WTC11 (cell line): ENCODE measurements around the gene USP34. TPM values are rescaled to one million over a fixed set of nuclear protein-coding genes. Genes with fewer than 3 reads are reported as not detected.

Experiments
- ATAC-seq: fragments of 200-7000 bp; cut with Tn5 transposase; 2 replicates; pipeline ENCODE4 v1.10.0; 2021; ENCODE audit warnings: mild to moderate bottlenecking, moderate library complexity
- CTCF ChIA-PET: fragments of 300-600 bp; sonication (Branson Sonifier 250); formaldehyde crosslinking; loops from one replicate; lab custom pipeline; 2021; ENCODE audit warnings: antibody characterized with exemption; lab: Charles Lee
- POLR2A ChIA-PET: fragments of 350-600 bp; sonication (Branson Sonifier 250); formaldehyde crosslinking; loops from one replicate; lab custom pipeline; 2021; ENCODE audit warnings: antibody characterized with exemption; lab: Charles Lee
- DNase-seq: peaks from one replicate; pipeline ENCODE4 v3.0.0; 2021; ENCODE audit warnings: low spot score
- H3K27ac Mint-ChIP-seq: 2 replicates; pipeline ENCODE4 v1.8.0; 2021; ENCODE audit warnings: mixed read lengths
- H3K27me3 Mint-ChIP-seq: 2 replicates; pipeline ENCODE4 v1.8.0; 2021; ENCODE audit warnings: low read depth, mild to moderate bottlenecking, moderate library complexity, mixed read lengths
- H3K36me3 Mint-ChIP-seq: 2 replicates; pipeline ENCODE4 v1.8.0; 2021; ENCODE audit warnings: mixed read lengths
- H3K4me1 Mint-ChIP-seq: 2 replicates; pipeline ENCODE4 v1.8.0; 2022; ENCODE audit warnings: mixed read lengths
- H3K4me3 Mint-ChIP-seq: 2 replicates; pipeline ENCODE4 v1.8.0; 2021; ENCODE audit warnings: mild to moderate bottlenecking, moderate library complexity, mixed read lengths
- H3K9me3 Mint-ChIP-seq: 2 replicates; pipeline ENCODE4 v1.8.0; 2021; ENCODE audit warnings: mixed read lengths
- AFF4 ChIP-seq: sonication (generic); formaldehyde crosslinking; IDR thresholded peaks from 2 replicates; pipeline ENCODE4 v1.8.1; 2023; ENCODE audit warnings: mild to moderate bottlenecking, missing genetic modification reagents, borderline replicate concordance
- CREB1 ChIP-seq: sonication (generic); formaldehyde crosslinking; IDR thresholded peaks from 2 replicates; pipeline ENCODE4 v1.8.0; 2023; ENCODE audit warnings: mild to moderate bottlenecking, missing genetic modification reagents
- CREM ChIP-seq: sonication (generic); formaldehyde crosslinking; IDR thresholded peaks from 2 replicates; pipeline ENCODE4 v1.8.1; 2022; ENCODE audit warnings: mild to moderate bottlenecking, missing genetic modification reagents, moderate library complexity
- FOXK1 ChIP-seq: sonication (generic); formaldehyde crosslinking; IDR thresholded peaks from 2 replicates; pipeline ENCODE4 v1.8.0; 2022; ENCODE audit warnings: mild to moderate bottlenecking, moderate library complexity, missing genetic modification reagents
- FOXP1 ChIP-seq: sonication (generic); formaldehyde crosslinking; IDR thresholded peaks from 2 replicates; pipeline ENCODE4 v1.8.0; 2022; ENCODE audit warnings: missing genetic modification reagents, mild to moderate bottlenecking, moderate library complexity, borderline replicate concordance
- GRHL2 ChIP-seq: fragments of 250-450 bp; sonication (Bioruptor Pico); IDR thresholded peaks from 2 replicates; pipeline ENCODE4 v1.8.0; 2022; ENCODE audit warnings: mild to moderate bottlenecking, moderate library complexity; ENCODE audit not compliant: insufficient replicate concordance, severe bottlenecking
- HMGA2 ChIP-seq: fragments of 250-450 bp; sonication (Bioruptor Pico); IDR thresholded peaks from 2 replicates; pipeline ENCODE4 v1.4.0; 2021; ENCODE audit warnings: mild to moderate bottlenecking, moderate library complexity
- IRF2 ChIP-seq: sonication (generic); formaldehyde crosslinking; IDR thresholded peaks from 2 replicates; pipeline ENCODE4 v1.8.0; 2022; ENCODE audit warnings: low read depth, missing genetic modification reagents, borderline replicate concordance
- KAT7 ChIP-seq: sonication (generic); formaldehyde crosslinking; IDR thresholded peaks from 2 replicates; pipeline ENCODE4 v1.8.1; 2023; ENCODE audit warnings: missing genetic modification reagents, mild to moderate bottlenecking, borderline replicate concordance
- NFE2L1 ChIP-seq: sonication (generic); formaldehyde crosslinking; IDR thresholded peaks from 2 replicates; pipeline ENCODE4 v1.8.1; 2023; ENCODE audit warnings: missing genetic modification reagents
- NR3C1 ChIP-seq: sonication (generic); formaldehyde crosslinking; conservative IDR thresholded peaks from 2 replicates; pipeline ENCODE4 v1.8.1; 2023; ENCODE audit warnings: low read depth, mild to moderate bottlenecking, missing genetic modification reagents
- PRDM15 ChIP-seq: sonication (generic); formaldehyde crosslinking; IDR thresholded peaks from 2 replicates; pipeline ENCODE4 v1.8.0; 2022; ENCODE audit warnings: missing genetic modification reagents
- RORB ChIP-seq: fragments of 250-450 bp; sonication (Bioruptor Pico); IDR thresholded peaks from 2 replicates; pipeline ENCODE4 v1.9.0; 2021; ENCODE audit warnings: mild to moderate bottlenecking
- ZBTB21 ChIP-seq: sonication (generic); formaldehyde crosslinking; IDR thresholded peaks from 2 replicates; pipeline ENCODE4 v1.8.1; 2023; ENCODE audit warnings: mild to moderate bottlenecking, missing genetic modification reagents, borderline replicate concordance
- ZBTB43 ChIP-seq: sonication (generic); formaldehyde crosslinking; IDR thresholded peaks from 2 replicates; pipeline ENCODE4 v1.8.1; 2023; ENCODE audit warnings: mild to moderate bottlenecking, missing genetic modification reagents
- ZNF138 ChIP-seq: sonication (generic); formaldehyde crosslinking; conservative IDR thresholded peaks from 2 replicates; pipeline ENCODE4 v1.8.1; 2022; ENCODE audit warnings: mild to moderate bottlenecking, moderate library complexity, missing genetic modification reagents
- ZNF423 ChIP-seq: fragments of 250-450 bp; sonication (Bioruptor Pico); IDR thresholded peaks from 2 replicates; pipeline ENCODE4 v2.1.2; 2022; ENCODE audit warnings: mild to moderate bottlenecking, moderate library complexity
- ZNF532 ChIP-seq: fragments of 250-450 bp; sonication (Bioruptor Pico); IDR thresholded peaks from 2 replicates; pipeline ENCODE4 v1.9.0; 2021; ENCODE audit warnings: mild to moderate bottlenecking, borderline replicate concordance
- total RNA-seq: library from RNA; stranded (reverse); gene quantifications from 3 replicates; pipeline ENCODE4 v1.2.3, GENCODE V29; 2021

USP34 gene
- total RNA-seq, 1 experiment from 2014 or later = 92.3 TPM

- TF ChIP-seq AFF4 = no peak
- TF ChIP-seq FOXK1 (CRISPR knock-in tag) = no peak
- no peak for TF ChIP-seq FOXP1 (CRISPR knock-in tag)
- TF ChIP-seq NR3C1 = no peak
- no peak for TF ChIP-seq PRDM15 (CRISPR knock-in tag)
- TF ChIP-seq ZNF423 (CRISPR knock-in tag) = no peak
- TF ChIP-seq NFE2L1 = no peak
- no peak for TF ChIP-seq ZBTB21 (CRISPR knock-in tag)
- no peak for TF ChIP-seq ZNF138 (CRISPR knock-in tag)
- TF ChIP-seq CREM = no peak
- no peak for TF ChIP-seq IRF2 (CRISPR knock-in tag)
- no peak for TF ChIP-seq GRHL2 (CRISPR knock-in tag)
- no peak for TF ChIP-seq RORB (CRISPR knock-in tag)
These were observed 114.5 kb downstream of the USP34 start (continued) for GRCh38 chr2:61356261-61356957.

GRCh38 chr2:61354543-61355197 is 116.2 kb downstream of the USP34 start:
- ATAC-seq (peak; percentile 70), DNase-seq (no peak)
- no peak overlapping the region for H3K4me3 Mint-ChIP-seq
- peaks cover 7% of the 10 kb centered on the region for H3K9me3 Mint-ChIP-seq
- H3K36me3 Mint-ChIP-seq = peaks cover 28% of the 10 kb centered on the region
- H3K27ac Mint-ChIP-seq = no peak overlapping the region
- no peaks in the 10 kb centered on the region for H3K27me3 Mint-ChIP-seq
- H3K4me1 Mint-ChIP-seq = peaks cover 41% of the 10 kb centered on the region
- TF ChIP-seq ZBTB43 (CRISPR knock-in tag) = no peak
- TF ChIP-seq KAT7 (CRISPR knock-in tag) = no peak
- TF ChIP-seq CREB1 = no peak
- peak; percentile 57; the same call in 1 of the 2 replicates for TF ChIP-seq PRDM15 (CRISPR knock-in tag)
- no peak for TF ChIP-seq ZNF532
- TF ChIP-seq FOXK1 (CRISPR knock-in tag) = no peak
- TF ChIP-seq HMGA2 = no peak
- TF ChIP-seq, all 79 proteins: peak for 1
- CTCF ChIA-PET = no interaction called here
- POLR2A ChIA-PET = no interaction called here
